Measurements from ENCODE around the gene RAB13. TPM values are rescaled to one million over a fixed set of nuclear protein-coding genes. Genes with fewer than 3 reads are reported as not detected.

RAB13 gene
- total RNA-seq, 1 donor from 2014 or later, result 49.1 TPM

- ATAC-seq (ENCODE audit: low read depth), result no peak
- peaks cover 65% of the 10 kb centered on the region for H3K36me3 Mint-ChIP-seq (ENCODE audit: low read depth)
- peaks cover 74% of the 10 kb centered on the region for H3K4me1 Mint-ChIP-seq
- peak overlapping the region; percentile 30 for H3K27ac Mint-ChIP-seq
- CTCF ChIA-PET, result no interaction called here
- POLR2A ChIA-PET, result interaction anchor here (0.6 to 8.3 kb wide), 4 partner anchors 15 to 121 kb away, joined by 7 to 234 read pairs (median 166); partner anchors contain the start of genes DENND4B and JTB
- intact Hi-C loops (cut with micrococcal nuclease), result no loop called here
- TF ChIP-seq CTCF (IDR thresholded peaks at IDR 0.05), result no peak
- H3K4me3 Mint-ChIP-seq, result peak overlapping the region; percentile 89
- no peak for DNase-seq
- H3K27me3 Mint-ChIP-seq, result no peaks in the 10 kb centered on the region
- H3K9me3 Mint-ChIP-seq, result no peaks in the 10 kb centered on the region
Observed at GRCh38 chr1:153961421-153961820, 24.7 kb downstream of the RAB13 start.

- no peak for TF ChIP-seq CTCF (IDR thresholded peaks at IDR 0.05)
- Mint-ChIP-seq H3K27me3 (no peaks in the 10 kb centered on the region), H3K4me3 (no peak overlapping the region), H3K36me3 (ENCODE audit: low read depth) (peaks cover 68% of the 10 kb centered on the region), H3K27ac (peak overlapping the region; percentile 26), H3K4me1 (peaks cover 73% of the 10 kb centered on the region), H3K9me3 (no peaks in the 10 kb centered on the region)
- no peak for DNase-seq
- ChIA-PET CTCF (no interaction called here), POLR2A (interaction anchor here (0.6 to 8.3 kb wide), 6 partner anchors 11 to 243 kb away, joined by 3 to 234 read pairs (median 35); partner anchors contain the start of genes DENND4B, GATAD2B, JTB and RAB13)
- no peak for ATAC-seq (ENCODE audit: low read depth)
- intact Hi-C loops (cut with micrococcal nuclease), result no loop called here
Observed at GRCh38 chr1:153960206-153960605, 25.9 kb downstream of the RAB13 start.

GRCh38 chr1:153959454-153959853, 26.7 kb downstream of the RAB13 start:
- peaks cover 74% of the 10 kb centered on the region for H3K36me3 Mint-ChIP-seq (ENCODE audit: low read depth)
- peaks cover 77% of the 10 kb centered on the region for H3K4me1 Mint-ChIP-seq
- H3K27ac Mint-ChIP-seq, result peak overlapping the region; percentile 74
- DNase-seq (no peak), ATAC-seq (ENCODE audit: low read depth) (no peak)
- ChIA-PET POLR2A (interaction anchor here (1.5 to 8.3 kb wide), 8 partner anchors 8 to 232 kb away, joined by 4 to 234 read pairs (median 35); partner anchors contain the start of genes CREB3L4, DENND4B, GATAD2B and INTS3), CTCF (no interaction called here)
- intact Hi-C loops (cut with micrococcal nuclease), result loop anchor here (2.0 kb wide), 1 partner anchor 313 kb away; the partner anchor contains the start of gene HAX1
- TF ChIP-seq CTCF (IDR thresholded peaks at IDR 0.05), result no peak
- H3K4me3 Mint-ChIP-seq, result no peak overlapping the region
- H3K27me3 Mint-ChIP-seq, result no peaks in the 10 kb centered on the region
- H3K9me3 Mint-ChIP-seq, result no peaks in the 10 kb centered on the region

GRCh38 chr1:153958961-153959260, 27.2 kb downstream of the RAB13 start:
- POLR2A ChIA-PET, result interaction anchor here (0.7 to 8.3 kb wide), 14 partner anchors 8 to 325 kb away, joined by 3 to 234 read pairs (median 10); partner anchors contain the start of genes CHTOP, CREB3L4, DENND4B and GATAD2B
- no peak for DNase-seq
- H3K4me1 Mint-ChIP-seq, result peaks cover 78% of the 10 kb centered on the region
- ATAC-seq (ENCODE audit: low read depth), result no peak
- CTCF ChIA-PET, result interaction anchor here (1.0 to 2.9 kb wide), 2 partner anchors 8 to 19 kb away, joined by 4 to 14 read pairs; partner anchors contain the start of genes CREB3L4 and JTB
- intact Hi-C loops (cut with micrococcal nuclease), result loop anchor here (1.0 to 2.0 kb wide), 8 partner anchors 8 to 314 kb away; partner anchors contain the start of genes CREB3L4, DENND4B, HAX1 and JTB
- peak overlapping the region; percentile 96 for H3K27ac Mint-ChIP-seq
- H3K4me3 Mint-ChIP-seq, result peak overlapping the region; percentile 96
- no peaks in the 10 kb centered on the region for H3K9me3 Mint-ChIP-seq
- peaks cover 79% of the 10 kb centered on the region for H3K36me3 Mint-ChIP-seq (ENCODE audit: low read depth)
- TF ChIP-seq CTCF (IDR thresholded peaks at IDR 0.05), result no peak
- no peaks in the 10 kb centered on the region for H3K27me3 Mint-ChIP-seq

GRCh38 chr1:153958111-153958960, 27.8 kb downstream of the RAB13 start, which contains the start of gene CRTC2:
Gene CRTC2 (minus strand): TSS chr1:153958612. CDS start chr1:153958497, 115 bp downstream.
- ChIA-PET POLR2A (interaction anchor here (0.6 to 8.3 kb wide), 19 partner anchors 9 to 336 kb away, joined by 3 to 234 read pairs (median 7); partner anchors contain the start of genes CHTOP, CREB3L4, DENND4B and GATAD2B), CTCF (interaction anchor here (1.0 to 2.9 kb wide), 4 partner anchors 9 to 137 kb away, joined by 4 to 14 read pairs (median 7); partner anchors contain the start of genes CREB3L4, JTB and RAB13)
- peak within 1 kb of the TSS; percentile 96 for H3K27ac Mint-ChIP-seq
- ATAC-seq (ENCODE audit: low read depth) (peak; percentile 83), DNase-seq (peak; percentile 92)
- peak within 1 kb of the TSS; percentile 96 for H3K4me3 Mint-ChIP-seq
- H3K36me3 Mint-ChIP-seq (ENCODE audit: low read depth), result peaks cover 79% of the 10 kb centered on the region
- H3K9me3 Mint-ChIP-seq, result no peaks in the 10 kb centered on the region
- peaks cover 77% of the 10 kb centered on the region for H3K4me1 Mint-ChIP-seq
- no peak for TF ChIP-seq CTCF (IDR thresholded peaks at IDR 0.05)
- intact Hi-C loops (cut with micrococcal nuclease), result loop anchor here (1.0 to 2.0 kb wide), 8 partner anchors 9 to 314 kb away; partner anchors contain the start of genes CREB3L4, DENND4B, HAX1 and JTB
- H3K27me3 Mint-ChIP-seq, result no peaks in the 10 kb centered on the region

Data from activated B cell treated with CpG ODN at 0.5 μM for 24 hours (primary cell).